Renal cortex interstitium (tissue), 15 donors: ENCODE measurements around the gene ARL2BP. TPM values are rescaled to one million over a fixed set of nuclear protein-coding genes. Genes with fewer than 3 reads are reported as not detected.
"Not testable (repeated sequence)": the region's sequence is repeated elsewhere in the genome, so short reads cannot be mapped to it uniquely, and the experiment has no call there.

Experiments used
- DNase-seq, 11 donors: peaks; one replicate each; pipeline ENCODE4 v3.0.0-alpha.2; 2013; ENCODE audit warnings: low read depth in 9 of 11, low spot score in 4 of 11; ENCODE audit errors: extremely low read depth in 1 of 11
- long read RNA-seq, 16 experiments: transcript quantifications; one replicate each; lab custom pipeline, GENCODE V29; 2026
- polyA plus RNA-seq, 3 donors: library from polyadenylated mRNA; unstranded; fragments of 120-200 nt; gene quantifications; one replicate each; pipeline ENCODE4 v1.2.1, GENCODE V29; 2013; ENCODE audit not compliant: insufficient read length in 3 of 3

The ARL2BP gene
- 10 to 100 TPM; 76.3 to 79.4 (median 77.9) TPM for polyA plus RNA-seq
- long read RNA-seq, donor 1, transcript ARL2BP-201 (6 exons, 2,130 nt) = major isoform, 22 of 30 reads
- long read RNA-seq, donor 1, partial matches to known transcripts = 8 of 30 reads
- long read RNA-seq, donor 1, other reads (novel, unspliced or antisense) = 0 of 30 reads
- long read RNA-seq, donor 2, transcript ARL2BP-201 (6 exons, 2,130 nt) = major isoform, 19 of 31 reads
- long read RNA-seq, donor 2, partial matches to known transcripts = 11 of 31 reads
- long read RNA-seq, donor 2, other reads (novel, unspliced or antisense) = 0 of 31 reads
- long read RNA-seq, donor 3, transcript ARL2BP-201 (6 exons, 2,130 nt) = major isoform, 43 of 51 reads
- long read RNA-seq, donor 3, partial matches to known transcripts = 8 of 51 reads
- long read RNA-seq, donor 3, other reads (novel, unspliced or antisense) = 0 of 51 reads
- long read RNA-seq, donor 4, transcript ARL2BP-201 (6 exons, 2,130 nt) = major isoform, 25 of 43 reads
- long read RNA-seq, donor 4, partial matches to known transcripts = 5 of 43 reads
- long read RNA-seq, donor 4, other reads (novel, unspliced or antisense) = 13 of 43 reads
- long read RNA-seq, donor 5 = 0 reads
- long read RNA-seq, donor 6, transcript ARL2BP-201 (6 exons, 2,130 nt) = major isoform, 29 of 37 reads
- long read RNA-seq, donor 6, partial matches to known transcripts = 8 of 37 reads
- long read RNA-seq, donor 6, other reads (novel, unspliced or antisense) = 0 of 37 reads
- long read RNA-seq, donor 7, transcript ARL2BP-201 (6 exons, 2,130 nt) = major isoform, 16 of 31 reads
- long read RNA-seq, donor 7, partial matches to known transcripts = 15 of 31 reads
- long read RNA-seq, donor 7, other reads (novel, unspliced or antisense) = 0 of 31 reads
- long read RNA-seq, donor 8 = 0 reads
- long read RNA-seq, donor 9, transcript ARL2BP-201 (6 exons, 2,130 nt) = major isoform, 28 of 52 reads
- long read RNA-seq, donor 9, partial matches to known transcripts = 23 of 52 reads
- long read RNA-seq, donor 9, other reads (novel, unspliced or antisense) = 0 of 52 reads
- long read RNA-seq, donor 10, transcript ARL2BP-201 (6 exons, 2,130 nt) = major isoform, 30 of 31 reads
- long read RNA-seq, donor 10, partial matches to known transcripts = 0 of 31 reads
- long read RNA-seq, donor 10, other reads (novel, unspliced or antisense) = 0 of 31 reads
- long read RNA-seq, donor 11, transcript ARL2BP-201 (6 exons, 2,130 nt) = major isoform, 30 of 30 reads
- long read RNA-seq, donor 11, partial matches to known transcripts = 0 of 30 reads
- long read RNA-seq, donor 11, other reads (novel, unspliced or antisense) = 0 of 30 reads
- long read RNA-seq, donor 12, transcript ARL2BP-201 (6 exons, 2,130 nt) = major isoform, 8 of 8 reads
- long read RNA-seq, donor 12, partial matches to known transcripts = 0 of 8 reads
- long read RNA-seq, donor 12, other reads (novel, unspliced or antisense) = 0 of 8 reads
- long read RNA-seq, donor 13 = 0 reads
- long read RNA-seq, donor 14, transcript ARL2BP-201 (6 exons, 2,130 nt) = major isoform, 31 of 36 reads
- long read RNA-seq, donor 14, partial matches to known transcripts = 5 of 36 reads
- long read RNA-seq, donor 14, other reads (novel, unspliced or antisense) = 0 of 36 reads
- long read RNA-seq, donor 15, transcript ARL2BP-201 (6 exons, 2,130 nt) = major isoform, 11 of 16 reads
- long read RNA-seq, donor 15, partial matches to known transcripts = 5 of 16 reads
- long read RNA-seq, donor 15, other reads (novel, unspliced or antisense) = 0 of 16 reads
- long read RNA-seq, donor 16, transcript ARL2BP-201 (6 exons, 2,130 nt) = major isoform, 86 of 217 reads
- long read RNA-seq, donor 16, partial matches to known transcripts = 131 of 217 reads
- long read RNA-seq, donor 16, other reads (novel, unspliced or antisense) = 0 of 217 reads

DNA sequence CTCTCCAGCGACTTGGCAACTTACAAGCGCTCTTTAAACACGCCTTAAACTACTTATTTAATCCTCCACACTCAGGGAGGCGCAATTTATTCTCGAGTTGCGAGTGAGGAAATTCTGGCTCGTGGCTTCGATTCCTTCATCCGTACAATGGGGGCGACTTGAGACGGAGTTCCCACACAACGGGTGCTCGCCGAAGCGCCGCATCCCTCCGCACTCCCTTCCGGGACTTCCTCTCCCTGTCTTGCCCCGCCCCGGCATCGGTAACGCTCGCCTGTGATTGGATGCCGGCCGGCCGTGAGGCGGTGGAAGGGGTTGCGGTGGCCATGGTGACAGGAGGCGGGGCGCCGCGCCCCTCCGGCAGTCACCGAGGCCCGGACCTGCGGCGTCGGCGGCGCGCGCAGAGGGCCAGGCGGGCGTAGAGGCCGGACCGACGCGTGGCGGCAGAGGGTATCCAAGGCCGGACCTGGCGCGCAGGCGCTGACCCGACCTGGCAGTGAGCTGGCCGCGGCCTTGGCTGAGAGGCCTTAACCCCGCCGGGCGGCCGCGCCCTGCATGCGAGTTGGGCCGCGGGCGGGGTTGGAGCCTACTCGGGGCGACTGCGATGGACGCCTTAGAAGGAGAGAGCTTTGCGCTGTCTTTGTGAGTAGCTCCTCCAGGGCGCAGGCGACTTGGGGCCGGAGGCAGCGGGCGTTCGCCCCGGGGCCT lies at the start of gene ARL2BP:
Gene ARL2BP, plus strand, starts transcription at position 493 of the 705 bp plus-strand sequence. Its CDS starts 109 bp downstream, at position 602.
- peak; percentile 86 to 97 (median 94) for DNase-seq

DNA sequence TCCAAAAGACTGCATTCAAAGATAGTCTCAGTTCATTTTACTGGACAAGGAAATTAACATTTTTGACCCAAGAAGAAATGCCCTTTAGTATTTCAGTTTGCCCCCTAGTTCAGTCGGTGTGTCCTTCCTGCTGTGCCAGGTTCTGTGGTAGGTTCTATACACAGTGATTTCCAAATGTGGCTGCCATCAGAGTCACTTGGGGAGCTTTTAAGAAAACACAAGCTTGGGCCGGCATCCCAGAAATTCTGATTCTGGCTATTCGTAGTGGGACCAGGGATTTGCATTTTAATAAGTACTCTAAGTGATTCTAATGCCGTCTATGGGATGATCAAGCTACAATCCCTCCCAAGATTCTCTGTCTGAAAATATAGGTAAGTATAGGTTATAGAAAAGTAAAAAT lies 48.8 kb upstream of the ARL2BP start:
- no peak for DNase-seq

DNA sequence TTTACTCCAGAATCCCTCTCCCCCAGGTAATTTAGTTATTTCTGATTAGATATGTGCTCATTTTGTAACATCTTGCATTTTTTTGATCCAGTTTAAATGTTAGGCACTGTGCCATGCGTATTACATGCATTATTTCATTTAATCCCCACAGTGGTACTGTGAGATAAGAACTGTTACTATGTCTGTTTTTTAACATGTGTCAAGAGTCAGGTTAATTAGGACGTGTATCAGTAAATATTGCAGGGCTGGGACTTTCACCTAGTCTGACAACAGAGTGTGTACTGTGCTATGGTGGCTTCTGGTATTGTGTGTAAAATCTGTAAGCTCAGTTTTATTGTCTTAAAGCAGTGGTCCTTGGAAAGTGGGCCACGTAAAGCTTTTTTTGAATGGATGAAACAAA lies 48.3 kb upstream of the ARL2BP start:
- no peak for DNase-seq

DNA sequence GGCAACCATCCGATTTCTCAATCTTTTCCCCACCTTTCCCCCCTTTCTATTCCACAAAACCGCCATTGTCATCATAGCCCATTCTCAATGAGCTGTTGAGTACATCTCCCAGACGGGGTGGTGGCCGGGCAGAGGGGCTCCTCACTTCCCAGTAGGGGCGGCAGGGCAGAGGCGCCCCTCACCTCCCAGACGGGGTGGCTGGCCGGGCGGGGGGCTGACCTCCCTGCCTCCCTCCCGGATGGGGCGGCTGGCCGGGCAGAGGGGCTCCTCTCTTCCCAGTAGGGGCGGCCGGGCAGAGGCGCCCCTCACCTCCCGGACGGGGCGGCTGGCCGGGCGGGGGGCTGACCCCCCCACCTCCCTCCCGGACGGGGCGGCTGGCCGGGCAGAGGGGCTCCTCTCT lies 44.7 kb upstream of the ARL2BP start:
- DNase-seq = not testable (repeated sequence)

DNA sequence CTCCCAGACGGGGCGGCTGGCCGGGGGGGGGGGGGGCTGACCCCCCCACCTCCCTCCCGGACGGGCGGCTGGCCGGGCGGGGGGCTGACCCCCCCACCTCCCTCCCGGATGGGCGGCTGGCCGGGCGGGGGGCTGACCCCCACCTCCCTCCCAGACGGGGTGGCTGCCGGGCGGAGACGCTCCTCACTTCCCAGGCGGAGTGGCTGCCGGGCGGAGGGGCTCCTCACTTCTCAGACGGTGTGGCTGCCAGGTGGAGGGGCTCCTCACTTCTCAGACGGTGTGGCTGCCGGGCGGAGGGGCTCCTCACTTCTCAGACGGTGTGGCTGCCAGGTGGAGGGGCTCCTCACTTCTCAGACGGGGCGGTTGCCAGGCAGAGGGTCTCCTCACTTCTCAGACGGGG lies 44.1 kb upstream of the ARL2BP start:
- DNase-seq = not testable (repeated sequence)

DNA sequence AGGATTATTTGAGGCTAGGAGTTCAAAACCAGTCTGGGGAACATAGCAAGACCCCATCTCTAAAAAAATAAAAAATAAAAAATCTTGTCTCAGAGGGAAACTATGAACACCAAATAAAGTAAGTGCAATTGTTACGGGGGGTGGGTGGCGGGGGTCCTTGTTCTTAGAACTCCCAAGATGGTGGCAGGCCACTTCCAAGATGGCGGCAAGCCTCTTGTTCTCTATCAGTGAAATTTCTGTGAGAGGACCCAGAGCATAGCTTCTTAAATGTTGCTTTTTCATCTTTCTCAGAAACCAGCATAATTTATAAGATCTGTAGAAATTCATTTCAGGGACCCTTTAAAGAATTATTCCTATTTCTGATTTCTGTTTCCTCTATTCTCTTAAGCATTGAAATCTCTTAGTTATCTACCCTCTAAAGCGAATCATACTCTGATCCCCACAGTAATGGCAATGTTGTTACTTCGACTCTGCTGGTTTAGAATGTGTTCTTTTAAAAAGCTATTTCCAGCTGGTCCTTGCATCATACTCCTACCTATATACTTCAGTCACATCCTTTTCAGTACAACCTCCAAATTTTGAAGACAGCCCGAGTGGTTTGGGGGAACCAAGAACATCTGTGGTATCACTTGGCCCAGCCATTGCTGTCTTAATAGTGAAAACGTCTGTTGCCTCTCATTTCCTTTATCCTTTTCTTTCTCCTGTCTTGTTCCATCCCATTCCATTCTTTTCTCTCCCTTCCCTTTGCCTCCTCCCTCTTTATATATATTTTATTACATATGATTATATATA lies 42.8 kb upstream of the ARL2BP start:
- DNase-seq = no peak

- DNase-seq = no peak
These were observed 41.6 kb upstream of the ARL2BP start for GRCh38 chr16:57203451-57203850.

GRCh38 chr16:57204675-57205074 lies 40.4 kb upstream of the ARL2BP start:
- DNase-seq = no peak

DNA sequence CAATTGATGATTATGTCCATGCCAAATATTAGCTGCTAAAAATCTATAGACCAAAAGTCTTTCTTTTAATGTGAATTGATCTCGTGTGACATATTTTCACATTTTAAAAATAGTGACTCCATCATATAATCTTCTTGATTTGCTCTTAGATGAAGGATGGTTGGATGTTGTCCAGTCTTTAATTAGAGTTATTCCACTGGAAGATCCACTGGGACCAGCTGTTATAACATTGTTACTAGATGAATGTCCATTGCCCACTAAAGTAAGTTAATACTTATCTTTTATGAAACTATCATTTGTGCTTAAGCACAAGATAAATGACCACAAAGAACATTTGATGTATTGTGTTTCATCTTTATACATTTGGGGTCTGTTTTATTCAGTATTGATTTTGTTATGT lies 36.1 kb upstream of the ARL2BP start:
- no peak for DNase-seq

DNA sequence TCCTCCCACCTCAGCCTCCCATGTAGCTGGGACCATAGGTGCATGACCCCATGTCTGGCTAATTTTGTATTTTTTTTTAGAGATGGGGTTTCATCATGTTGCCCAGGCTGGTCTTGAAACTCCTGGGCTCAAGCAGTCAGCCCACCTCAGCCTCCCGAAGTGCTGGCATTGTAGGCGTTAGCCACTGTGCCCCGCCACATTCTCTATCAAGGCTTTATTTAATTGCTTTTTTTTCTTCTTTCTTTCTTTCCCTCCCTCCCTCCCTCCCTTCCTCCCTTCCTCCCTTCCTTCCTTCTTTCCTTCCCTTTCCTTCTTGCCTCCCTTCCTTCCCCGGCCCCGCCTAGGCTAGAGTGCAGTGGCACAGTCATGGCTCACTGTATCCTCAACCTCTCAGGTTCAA lies 35.3 kb upstream of the ARL2BP start:
- DNase-seq = no peak

DNA sequence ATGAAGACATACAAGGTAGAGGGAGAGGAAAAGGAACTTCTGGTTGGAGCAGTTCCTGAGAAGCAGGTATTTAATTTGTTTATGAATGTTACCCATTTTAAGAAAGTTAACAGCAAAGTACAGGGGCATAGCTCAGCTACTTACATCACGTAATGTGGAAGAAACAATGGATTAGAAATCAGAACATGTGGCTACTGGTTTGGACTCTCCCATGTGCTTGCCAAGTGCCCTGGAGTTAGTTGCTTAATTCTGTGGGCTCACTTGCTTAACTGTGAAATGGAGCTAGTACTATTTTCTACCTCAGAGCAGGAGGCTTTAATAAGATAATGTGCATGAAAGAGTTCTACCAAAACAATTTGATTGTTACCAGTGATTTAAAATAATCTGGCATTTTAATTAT lies 31.6 kb upstream of the ARL2BP start:
- no peak for DNase-seq

GRCh38 chr16:57216968-57217367 lies 28.1 kb upstream of the ARL2BP start:
- DNase-seq = no peak

- no peak for DNase-seq
These were observed 22.0 kb upstream of the ARL2BP start for GRCh38 chr16:57223057-57223456.

- DNase-seq = no peak
These were observed 20.3 kb upstream of the ARL2BP start for GRCh38 chr16:57224651-57225335.

GRCh38 chr16:57225978-57226377 lies 19.1 kb upstream of the ARL2BP start:
- DNase-seq = no peak
